CD4-positive, CD25-positive, alpha-beta regulatory T cell (primary cell): ENCODE measurements around the gene TXNL4B. TPM values are rescaled to one million over a fixed set of nuclear protein-coding genes. Genes with fewer than 3 reads are reported as not detected.

Source experiments
- ATAC-seq, 2 donors: fragments of 150-1000 bp; cut with Tn5 transposase; one replicate each; pipeline ENCODE4 v1.10.0; 2021; ENCODE audit warnings: low read depth in 2 of 2, moderate number of reproducible peaks in 2 of 2, moderate library complexity in 1 of 2
- DNase-seq, 3 donors: peaks; one replicate each; pipeline versions ENCODE4 v3.0.0 to v3.0.0-alpha.2; 2012 to 2022; ENCODE audit warnings: mixed read lengths in 1 of 3
- H3K27ac ChIP-seq: one replicate; pipeline ENCODE4 v1.7.0; 2013; ENCODE audit warnings: mild to moderate bottlenecking, low read length; ENCODE audit not compliant: insufficient read depth, poor library complexity, severe bottlenecking
- H3K27me3 ChIP-seq: one replicate; pipeline ENCODE4 v1.7.0; 2013; ENCODE audit warnings: low read length; ENCODE audit not compliant: control insufficient read depth, insufficient read depth
- H3K36me3 ChIP-seq: one replicate; pipeline ENCODE4 v1.7.0; 2013; ENCODE audit warnings: mild to moderate bottlenecking, low read length, moderate library complexity; ENCODE audit not compliant: control insufficient read depth, insufficient read depth
- H3K4me1 ChIP-seq: 2 replicates; pipeline ENCODE4 v1.7.0; 2013; ENCODE audit warnings: mild to moderate bottlenecking, low read length; ENCODE audit not compliant: insufficient read depth, control insufficient read depth, poor library complexity, severe bottlenecking
- H3K4me3 ChIP-seq: one replicate; pipeline ENCODE4 v1.7.0; 2013; ENCODE audit warnings: low read depth, mild to moderate bottlenecking, low read length, moderate library complexity
- H3K9me3 ChIP-seq, 2 experiments: 1 replicate in 1 of 2; 2 replicates in 1 of 2; pipeline ENCODE4 v1.7.0; 2013; ENCODE audit warnings: low read length in 2 of 2, mild to moderate bottlenecking in 1 of 2, moderate library complexity in 1 of 2; ENCODE audit not compliant: control insufficient read depth in 2 of 2
- H3K27ac Mint-ChIP-seq, 3 donors: one replicate each; pipeline ENCODE4 v1.8.0; 2020 to 2022; ENCODE audit warnings: mild to moderate bottlenecking in 3 of 3, mixed read lengths in 3 of 3, moderate library complexity in 2 of 3
- H3K27me3 Mint-ChIP-seq: one replicate; pipeline ENCODE4 v1.8.0; 2022; ENCODE audit warnings: mild to moderate bottlenecking, mixed read lengths
- H3K36me3 Mint-ChIP-seq: one replicate; pipeline ENCODE4 v1.8.0; 2020; ENCODE audit warnings: mixed read lengths
- H3K4me1 Mint-ChIP-seq, 4 donors: one replicate each; pipeline ENCODE4 v1.8.0; 2020 to 2022; ENCODE audit warnings: mixed read lengths in 4 of 4, mild to moderate bottlenecking in 1 of 4
- H3K4me3 Mint-ChIP-seq, 4 donors: one replicate each; pipeline ENCODE4 v1.8.0; 2020 to 2022; ENCODE audit warnings: mild to moderate bottlenecking in 4 of 4, mixed read lengths in 4 of 4, moderate library complexity in 3 of 4
- H3K9me3 Mint-ChIP-seq, 7 donors: one replicate each; pipeline ENCODE4 v1.8.0; 2020 to 2022; ENCODE audit warnings: mixed read lengths in 7 of 7, mild to moderate bottlenecking in 3 of 7, moderate library complexity in 2 of 7
- polyA plus RNA-seq, 4 donors: library from polyadenylated mRNA; unstranded; fragments of 300-500 nt; fragmentation: Illumina TruSeq; gene quantifications; one replicate each; pipeline ENCODE4 v1.2.3, GENCODE V29; 2021
- total RNA-seq: library from RNA; stranded (reverse); gene quantifications from one replicate; pipeline ENCODE4 v1.2.3, GENCODE V29; 2022

Gene TXNL4B
- total and polyA plus RNA-seq, 5 donors from 2014 or later: 12.8 to 18.5 (median 16.2) TPM

- Histone ChIP-seq H3K4me3 (no peak overlapping the region), H3K27ac (no peak overlapping the region), H3K4me1 (no peaks in the 10 kb centered on the region), H3K27me3 (no peaks in the 10 kb centered on the region), H3K36me3 (no peaks in the 10 kb centered on the region), H3K9me3 (no peaks in the 10 kb centered on the region)
- Mint-ChIP-seq H3K27ac (peak overlapping the region in 1 of 3 donors; percentile 1), H3K9me3 (no peaks in the 10 kb centered on the region), H3K4me1 (no peaks in the 10 kb centered on the region), H3K4me3 (no peak overlapping the region), H3K27me3 (no peaks in the 10 kb centered on the region), H3K36me3 (no peaks in the 10 kb centered on the region)
- ATAC-seq: no peak
- no peak for DNase-seq
Measured at GRCh38 chr16:72131036-72131435, 37.6 kb upstream of the TXNL4B start.

- Mint-ChIP-seq H3K27me3 (no peaks in the 10 kb centered on the region), H3K4me1 (no peaks in the 10 kb centered on the region), H3K36me3 (no peaks in the 10 kb centered on the region), H3K4me3 (no peak overlapping the region), H3K27ac (no peak overlapping the region), H3K9me3 (no peaks in the 10 kb centered on the region)
- ATAC-seq (no peak), DNase-seq (no peak)
- Histone ChIP-seq H3K27ac (no peak overlapping the region), H3K4me1 (no peaks in the 10 kb centered on the region), H3K36me3 (no peaks in the 10 kb centered on the region), H3K4me3 (no peak overlapping the region), H3K27me3 (no peaks in the 10 kb centered on the region), H3K9me3 (no peaks in the 10 kb centered on the region)
Measured at GRCh38 chr16:72129976-72130656, 36.7 kb upstream of the TXNL4B start.

- Mint-ChIP-seq H3K4me1 (no peaks in the 10 kb centered on the region), H3K36me3 (no peaks in the 10 kb centered on the region), H3K4me3 (no peak overlapping the region), H3K27me3 (no peaks in the 10 kb centered on the region), H3K27ac (no peak overlapping the region), H3K9me3 (no peaks in the 10 kb centered on the region)
- Histone ChIP-seq H3K4me3 (no peak overlapping the region), H3K27ac (no peak overlapping the region), H3K9me3 (no peaks in the 10 kb centered on the region), H3K36me3 (no peaks in the 10 kb centered on the region), H3K4me1 (no peaks in the 10 kb centered on the region), H3K27me3 (no peaks in the 10 kb centered on the region)
- no peak for ATAC-seq
- DNase-seq: no peak
Measured at GRCh38 chr16:72128701-72129100, 35.3 kb upstream of the TXNL4B start.

DNA sequence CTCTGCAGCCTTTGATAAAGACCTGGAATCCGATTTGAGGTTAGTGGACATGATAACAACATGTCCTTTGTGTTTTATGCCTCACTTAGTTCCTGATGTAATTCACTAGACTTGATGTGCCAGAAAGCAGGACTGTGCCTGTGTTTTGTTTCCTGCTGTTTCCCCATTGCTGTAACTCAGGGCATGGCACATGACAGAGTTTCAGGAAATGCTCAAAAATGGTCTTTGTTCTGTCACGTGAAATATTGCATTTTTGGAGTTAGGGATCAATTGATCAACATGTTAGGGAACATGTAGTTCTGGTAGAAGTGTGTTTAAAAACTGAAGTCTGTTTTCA lies 33.0 kb upstream of the TXNL4B start:
- no peaks in the 10 kb centered on the region for H3K9me3 Mint-ChIP-seq
- H3K4me1 Mint-ChIP-seq: peaks cover 0 to 2% (median 0%) of the 10 kb centered on the region in 4 donors
- H3K27me3 Mint-ChIP-seq: no peaks in the 10 kb centered on the region
- DNase-seq: no peak
- no peak overlapping the region for H3K4me3 Mint-ChIP-seq
- H3K27ac Mint-ChIP-seq: no peak overlapping the region
- no peaks in the 10 kb centered on the region for H3K4me1 ChIP-seq
- ATAC-seq: no peak
- no peaks in the 10 kb centered on the region for H3K27me3 ChIP-seq
- H3K27ac ChIP-seq: no peak overlapping the region
- no peaks in the 10 kb centered on the region for H3K9me3 ChIP-seq
- no peaks in the 10 kb centered on the region for H3K36me3 Mint-ChIP-seq
- H3K36me3 ChIP-seq: no peaks in the 10 kb centered on the region
- H3K4me3 ChIP-seq: no peak overlapping the region

DNA sequence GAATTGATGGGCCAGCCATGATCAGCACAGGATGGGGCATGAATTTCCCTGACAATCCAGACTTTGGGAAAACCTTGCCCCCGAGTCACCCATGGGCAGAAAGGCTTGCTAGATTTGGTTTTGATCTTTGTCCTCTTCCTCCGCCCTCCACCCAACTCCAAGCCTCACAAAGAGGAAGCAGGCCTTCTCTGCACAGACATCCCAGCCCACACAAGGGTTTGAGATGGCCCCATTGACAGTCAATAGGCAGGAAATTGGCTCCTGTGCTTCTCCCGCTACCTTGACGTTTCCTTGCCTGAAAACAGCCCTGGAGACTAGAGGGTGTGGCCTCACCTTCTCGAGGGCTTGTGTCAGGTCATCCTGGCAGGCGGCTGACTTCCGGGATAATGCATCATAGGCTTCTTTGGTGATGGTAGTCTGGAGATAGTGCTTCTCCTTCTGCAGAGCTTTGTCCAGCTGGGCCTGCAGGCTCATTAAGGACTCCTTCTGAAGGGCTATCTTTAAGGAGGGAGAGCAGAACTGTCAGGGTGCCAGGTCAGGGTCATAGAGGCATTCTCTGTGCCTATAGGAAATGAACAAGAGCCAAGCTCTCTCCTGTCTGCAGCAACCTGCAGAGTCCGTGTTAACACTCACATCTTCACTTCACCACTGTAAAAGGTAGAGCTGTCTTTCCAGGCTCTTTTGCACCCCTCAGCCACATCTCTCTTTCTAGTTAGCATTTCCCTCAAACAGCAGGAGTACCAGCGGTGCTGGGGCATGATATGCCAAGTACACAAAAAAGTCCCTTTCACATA lies 32.4 kb upstream of the TXNL4B start:
- Histone ChIP-seq H3K9me3 (no peaks in the 10 kb centered on the region), H3K27ac (no peak overlapping the region), H3K36me3 (no peaks in the 10 kb centered on the region), H3K27me3 (no peaks in the 10 kb centered on the region), H3K4me3 (no peak overlapping the region), H3K4me1 (no peaks in the 10 kb centered on the region)
- no peaks in the 10 kb centered on the region for H3K27me3 Mint-ChIP-seq
- H3K9me3 Mint-ChIP-seq: no peaks in the 10 kb centered on the region
- H3K4me1 Mint-ChIP-seq: peaks cover 0 to 2% (median 0%) of the 10 kb centered on the region in 4 donors
- no peak overlapping the region for H3K27ac Mint-ChIP-seq
- ATAC-seq (no peak), DNase-seq (no peak)
- H3K36me3 Mint-ChIP-seq: no peaks in the 10 kb centered on the region
- H3K4me3 Mint-ChIP-seq: no peak overlapping the region

DNA sequence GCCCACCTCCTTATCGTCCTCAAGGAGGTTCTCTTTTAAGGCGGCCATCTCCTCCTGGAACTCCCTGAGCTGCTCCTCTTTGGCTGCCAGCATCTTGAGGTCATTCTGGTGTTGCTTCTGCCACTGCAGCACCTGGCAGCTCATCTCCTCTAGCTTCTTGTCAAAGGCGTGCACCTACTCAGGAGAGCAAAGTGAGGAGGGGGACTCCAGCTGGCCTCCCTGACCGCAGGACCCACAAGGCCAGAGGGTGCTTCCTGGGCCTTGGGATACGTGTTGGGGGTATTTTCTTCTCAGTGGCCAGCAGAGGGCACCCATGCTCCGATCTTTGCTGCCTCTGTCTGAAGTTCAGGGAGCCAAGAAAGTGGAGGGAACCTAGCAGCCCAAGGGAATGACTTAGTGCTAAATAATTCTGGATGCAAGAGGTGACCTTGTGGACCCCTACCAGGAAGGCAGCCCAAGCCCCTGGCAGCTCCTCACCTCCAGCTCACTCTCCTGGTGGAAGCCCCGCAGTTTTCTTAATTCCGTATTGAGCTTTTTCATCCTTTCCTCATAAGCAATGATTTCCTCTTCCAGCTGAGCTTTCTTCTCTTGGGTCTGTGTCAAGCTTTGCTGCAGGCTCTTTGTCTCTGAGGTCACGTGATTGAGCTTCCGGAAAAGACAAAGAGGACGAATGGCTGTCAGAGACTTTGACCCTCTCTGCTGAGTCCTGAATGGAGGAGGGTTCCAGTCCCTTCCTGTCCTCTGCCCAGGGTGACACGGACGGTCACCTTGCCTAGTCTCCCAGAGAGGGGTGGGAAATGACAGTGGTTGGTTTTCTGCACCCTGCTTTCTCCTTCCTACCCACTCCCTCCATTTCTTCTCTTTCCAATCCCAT lies 31.6 kb upstream of the TXNL4B start:
- Histone ChIP-seq H3K4me1 (no peaks in the 10 kb centered on the region), H3K9me3 (no peaks in the 10 kb centered on the region), H3K36me3 (no peaks in the 10 kb centered on the region), H3K4me3 (no peak overlapping the region), H3K27me3 (no peaks in the 10 kb centered on the region), H3K27ac (no peak overlapping the region)
- DNase-seq (peak; percentile 29 to 64 (median 44)), ATAC-seq (peak in 1 of 2 donors; percentile 46)
- no peak overlapping the region for H3K4me3 Mint-ChIP-seq
- H3K27ac Mint-ChIP-seq: no peak overlapping the region
- H3K4me1 Mint-ChIP-seq: peaks cover 0 to 2% (median 0%) of the 10 kb centered on the region in 4 donors
- no peaks in the 10 kb centered on the region for H3K36me3 Mint-ChIP-seq
- H3K27me3 Mint-ChIP-seq: no peaks in the 10 kb centered on the region
- no peaks in the 10 kb centered on the region for H3K9me3 Mint-ChIP-seq

DNA sequence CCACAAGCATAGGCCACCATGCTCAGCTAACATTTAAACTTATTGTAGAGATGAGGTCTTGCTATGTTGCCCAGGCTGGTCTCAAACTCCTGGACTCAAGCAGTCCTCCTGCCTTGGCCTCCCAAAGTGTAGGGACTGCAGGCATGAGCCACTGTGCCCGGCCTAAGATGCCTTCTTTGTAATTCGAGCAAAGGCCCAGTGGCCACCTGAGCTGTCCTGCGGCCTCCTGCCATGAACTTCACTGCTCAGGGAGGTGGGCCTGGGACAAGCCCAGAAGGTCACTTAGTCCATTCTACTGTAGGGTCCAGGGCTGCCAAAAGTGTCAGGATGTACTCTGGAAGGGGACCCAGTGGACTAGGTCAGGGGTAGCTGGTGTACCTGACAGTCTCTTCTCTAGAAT lies 30.7 kb upstream of the TXNL4B start:
- H3K4me1 Mint-ChIP-seq: peaks cover 0 to 2% (median 0%) of the 10 kb centered on the region in 4 donors
- H3K36me3 Mint-ChIP-seq: no peaks in the 10 kb centered on the region
- no peaks in the 10 kb centered on the region for H3K4me1 ChIP-seq
- H3K27ac Mint-ChIP-seq: no peak overlapping the region
- no peaks in the 10 kb centered on the region for H3K27me3 Mint-ChIP-seq
- H3K9me3 ChIP-seq: no peaks in the 10 kb centered on the region
- no peak overlapping the region for H3K4me3 ChIP-seq
- DNase-seq (no peak), ATAC-seq (no peak)
- H3K27ac ChIP-seq: no peak overlapping the region
- no peak overlapping the region for H3K4me3 Mint-ChIP-seq
- H3K36me3 ChIP-seq: no peaks in the 10 kb centered on the region
- H3K9me3 Mint-ChIP-seq: no peaks in the 10 kb centered on the region
- H3K27me3 ChIP-seq: no peaks in the 10 kb centered on the region
